CD4-positive, alpha-beta memory T cell (primary cell): ENCODE data around the gene CCNA2. TPM values are rescaled to one million over a fixed set of nuclear protein-coding genes. Genes with fewer than 3 reads are reported as not detected.

ENCODE experiments used
- CTCF ChIA-PET: fragments of 350-600 bp; sonication (Branson Sonifier 250); formaldehyde crosslinking; loops from one replicate; lab custom pipeline; 2021; ENCODE audit warnings: inconsistent platforms; ENCODE audit not compliant: partially characterized antibody; lab: Charles Lee
- POLR2A ChIA-PET: fragments of 350-600 bp; sonication (Branson Sonifier 250); formaldehyde crosslinking; loops from one replicate; lab custom pipeline; 2021; ENCODE audit not compliant: partially characterized antibody; lab: Charles Lee
- DNase-seq, 5 donors: peaks; one replicate each; pipeline versions ENCODE4 v3.0.0 to v3.0.0-alpha.2; 2020 to 2022; ENCODE audit warnings: mixed read lengths in 1 of 5
- H3K27ac ChIP-seq: one replicate; pipeline ENCODE4 v1.7.0; 2013; ENCODE audit warnings: low read depth, low read length
- H3K27me3 ChIP-seq: 2 replicates; pipeline ENCODE4 v1.7.0; 2013; ENCODE audit warnings: mild to moderate bottlenecking, low read length, moderate library complexity; ENCODE audit not compliant: insufficient read depth
- H3K36me3 ChIP-seq: 2 replicates; pipeline ENCODE4 v1.7.0; 2013; ENCODE audit warnings: mild to moderate bottlenecking, low read length, moderate library complexity; ENCODE audit not compliant: insufficient read depth
- H3K4me1 ChIP-seq: 2 replicates; pipeline ENCODE4 v1.7.0; 2013; ENCODE audit warnings: mild to moderate bottlenecking, low read length, moderate library complexity; ENCODE audit not compliant: insufficient read depth
- H3K4me3 ChIP-seq, 2 donors: one replicate each; pipeline ENCODE4 v1.7.0; 2013; ENCODE audit warnings: low read length in 2 of 2, mild to moderate bottlenecking in 1 of 2
- H3K9me3 ChIP-seq, 2 donors: one replicate each; pipeline ENCODE4 v1.7.0; 2013; ENCODE audit warnings: low read length in 2 of 2, control low read depth in 1 of 2; ENCODE audit not compliant: control insufficient read depth in 1 of 2
- H3K27ac Mint-ChIP-seq, 7 donors: one replicate each; pipeline ENCODE4 v1.8.0; 2020 to 2021; ENCODE audit warnings: mixed read lengths in 7 of 7, mild to moderate bottlenecking in 6 of 7, inconsistent platforms in 3 of 7, moderate library complexity in 3 of 7
- H3K27me3 Mint-ChIP-seq, 2 donors: one replicate each; pipeline ENCODE4 v1.8.0; 2020 to 2021; ENCODE audit warnings: mixed read lengths in 2 of 2
- H3K36me3 Mint-ChIP-seq, 2 donors: one replicate each; pipeline ENCODE4 v1.8.0; 2020 to 2021; ENCODE audit warnings: mixed read lengths in 2 of 2, inconsistent platforms in 1 of 2, mild to moderate bottlenecking in 1 of 2
- H3K4me1 Mint-ChIP-seq, 4 donors: one replicate each; pipeline ENCODE4 v1.8.0; 2020 to 2021; ENCODE audit warnings: mixed read lengths in 4 of 4, mild to moderate bottlenecking in 1 of 4
- H3K4me3 Mint-ChIP-seq, 8 donors: one replicate each; pipeline ENCODE4 v1.8.0; 2020 to 2021; ENCODE audit warnings: mixed read lengths in 8 of 8, mild to moderate bottlenecking in 7 of 8, moderate library complexity in 6 of 8, inconsistent platforms in 3 of 8
- H3K9me3 Mint-ChIP-seq, 8 donors: one replicate each; pipeline ENCODE4 v1.8.0; 2020 to 2021; ENCODE audit warnings: mixed read lengths in 8 of 8, mild to moderate bottlenecking in 5 of 8, inconsistent platforms in 3 of 8, moderate library complexity in 1 of 8
- intact Hi-C: fragments of 100-400 bp; cut with micrococcal nuclease; formaldehyde crosslinking; loops from one replicate; pipeline ENCODE4 v1.15.1; 2023
- polyA plus RNA-seq, 2 donors: library from polyadenylated mRNA; unstranded; fragments of 300-500 nt; fragmentation: Illumina TruSeq; gene quantifications; one replicate each; pipeline ENCODE4 v1.2.3, GENCODE V29; 2021
- total RNA-seq, 2 experiments: library from RNA; stranded (reverse); gene quantifications; one replicate each; pipeline ENCODE4 v1.2.3, GENCODE V29; 2021

The CCNA2 gene
- total and polyA plus RNA-seq, 4 experiments from 2014 or later: 0.34 to 1.4 (median 1.2) TPM; not detected in 1

- H3K36me3 Mint-ChIP-seq: peaks cover 12 to 28% of the 10 kb centered on the region in 2 donors
- H3K27ac Mint-ChIP-seq: peak overlapping the region; percentile 94 to 100 (median 99)
- H3K4me1 Mint-ChIP-seq: peaks cover 29 to 53% (median 41%) of the 10 kb centered on the region in 4 donors
- peak overlapping the region; percentile 62 to 100 (median 96) for H3K4me3 Mint-ChIP-seq
- H3K9me3 Mint-ChIP-seq: peaks cover 0 to 2% (median 0%) of the 10 kb centered on the region in 8 donors
- no peak for DNase-seq
- Histone ChIP-seq H3K27ac (peak overlapping the region; percentile 88), H3K4me3 (peak overlapping the region in 1 of 2 donors; percentile 98), H3K27me3 (no peaks in the 10 kb centered on the region), H3K4me1 (peaks cover 50% of the 10 kb centered on the region), H3K9me3 (no peaks in the 10 kb centered on the region), H3K36me3 (peaks cover 11% of the 10 kb centered on the region)
- peaks cover 0 to 3% of the 10 kb centered on the region in 2 donors for H3K27me3 Mint-ChIP-seq
- ChIA-PET POLR2A (interaction anchor here (0.6 to 3.8 kb wide), 5 partner anchors 18 to 729 kb away, joined by 3 to 56 read pairs (median 10); partner anchors contain the start of genes ANXA5 and CCNA2), CTCF (interaction anchor here (1.1 to 1.6 kb wide), 2 partner anchors 13 to 25 kb away, joined by 3 to 4 read pairs; no protein-coding TSS in a partner anchor)
- intact Hi-C loops: loop anchor here (2.0 to 5.0 kb wide), 3 partner anchors 71 to 618 kb away; partner anchors contain the start of gene BBS7
These were observed 23.7 kb downstream of the CCNA2 start for GRCh38 chr4:121799867-121800501.

GRCh38 chr4:121799208-121799823, 24.4 kb downstream of the CCNA2 start:
- intact Hi-C loops: no loop called here
- H3K4me3 ChIP-seq: peak overlapping the region in 1 of 2 donors; percentile 1
- no peaks in the 10 kb centered on the region for H3K27me3 ChIP-seq
- no peak overlapping the region for H3K27ac ChIP-seq
- ChIA-PET CTCF (interaction anchor here (1.1 kb wide), 1 partner anchor 13 kb away, joined by 4 read pairs; no protein-coding TSS in a partner anchor), POLR2A (interaction anchor here (1.5 to 3.8 kb wide), 2 partner anchors 19 to 24 kb away, joined by 3 to 56 read pairs; partner anchors contain the start of gene CCNA2)
- Mint-ChIP-seq H3K4me3 (peak overlapping the region in 7 of 8 donors; percentile 30 to 100 (median 96)), H3K36me3 (peaks cover 6 to 23% of the 10 kb centered on the region in 2 donors), H3K27ac (peak overlapping the region; percentile 41 to 100 (median 94)), H3K4me1 (peaks cover 24 to 48% (median 38%) of the 10 kb centered on the region in 4 donors), H3K27me3 (peaks cover 0 to 3% of the 10 kb centered on the region in 2 donors), H3K9me3 (peaks cover 0 to 2% (median 0%) of the 10 kb centered on the region in 8 donors)
- DNase-seq: no peak
- no peaks in the 10 kb centered on the region for H3K9me3 ChIP-seq
- H3K36me3 ChIP-seq: peaks cover 6% of the 10 kb centered on the region
- peaks cover 43% of the 10 kb centered on the region for H3K4me1 ChIP-seq

- CTCF ChIA-PET: no interaction called here
- Mint-ChIP-seq H3K9me3 (peaks cover 0 to 2% (median 0%) of the 10 kb centered on the region in 8 donors), H3K27ac (no peak overlapping the region), H3K4me1 (peaks cover 13 to 30% (median 24%) of the 10 kb centered on the region in 4 donors), H3K4me3 (no peak overlapping the region), H3K36me3 (peaks cover 0 to 9% of the 10 kb centered on the region in 2 donors), H3K27me3 (peaks cover 0 to 3% of the 10 kb centered on the region in 2 donors)
- DNase-seq: no peak
- Histone ChIP-seq H3K4me3 (no peak overlapping the region), H3K27ac (no peak overlapping the region), H3K4me1 (peaks cover 18% of the 10 kb centered on the region), H3K27me3 (no peaks in the 10 kb centered on the region), H3K9me3 (no peaks in the 10 kb centered on the region), H3K36me3 (no peaks in the 10 kb centered on the region)
- intact Hi-C loops: no loop called here
- POLR2A ChIA-PET: no interaction called here
These were observed 27.4 kb downstream of the CCNA2 start for GRCh38 chr4:121796283-121796682.

DNA sequence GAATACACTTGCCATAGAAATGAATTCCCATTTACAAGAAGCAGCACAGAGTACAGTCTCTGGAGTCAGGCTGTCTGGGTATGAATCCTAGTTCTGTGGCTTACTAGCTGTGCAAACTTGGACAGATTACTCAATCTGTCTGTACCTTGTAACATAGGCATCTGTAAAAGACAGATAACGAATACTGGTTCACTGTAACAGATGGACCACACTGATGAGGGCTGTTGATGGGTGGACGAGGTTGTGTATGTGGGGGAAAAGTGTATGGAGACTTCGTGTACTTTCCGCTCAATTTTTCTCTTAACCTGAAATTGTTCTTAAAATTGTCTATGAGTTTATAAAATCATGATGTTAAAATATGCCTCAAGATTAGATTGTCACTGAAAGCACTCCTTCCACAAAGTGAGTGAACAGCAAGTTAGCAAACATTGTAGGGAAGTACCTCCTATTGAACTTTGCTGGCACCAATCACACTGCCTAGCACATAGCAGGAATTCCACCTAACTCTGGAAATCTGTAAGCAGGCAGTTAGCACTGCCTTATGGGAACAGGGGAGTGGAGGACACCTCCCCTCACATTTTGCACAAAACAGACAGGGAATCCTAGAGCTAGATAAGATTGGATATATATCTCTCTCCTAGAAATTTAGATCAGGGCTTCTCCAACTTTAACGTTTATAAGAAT, 29.0 kb downstream of the CCNA2 start:
- H3K4me3 ChIP-seq: no peak overlapping the region
- peaks cover 7% of the 10 kb centered on the region for H3K4me1 ChIP-seq
- intact Hi-C loops: no loop called here
- Mint-ChIP-seq H3K27ac (peak overlapping the region in 1 of 7 donors; percentile 14), H3K4me1 (peaks cover 7 to 14% (median 12%) of the 10 kb centered on the region in 4 donors), H3K9me3 (no peaks in the 10 kb centered on the region), H3K36me3 (no peaks in the 10 kb centered on the region), H3K27me3 (peaks cover 0 to 2% of the 10 kb centered on the region in 2 donors), H3K4me3 (no peak overlapping the region)
- H3K27ac ChIP-seq: no peak overlapping the region
- no peaks in the 10 kb centered on the region for H3K27me3 ChIP-seq
- ChIA-PET POLR2A (no interaction called here), CTCF (no interaction called here)
- H3K36me3 ChIP-seq: no peaks in the 10 kb centered on the region
- DNase-seq: no peak
- H3K9me3 ChIP-seq: no peaks in the 10 kb centered on the region

- H3K4me1 ChIP-seq: no peaks in the 10 kb centered on the region
- H3K9me3 ChIP-seq: no peaks in the 10 kb centered on the region
- Mint-ChIP-seq H3K4me3 (no peak overlapping the region), H3K27ac (no peak overlapping the region), H3K4me1 (peaks cover 3 to 5% (median 4%) of the 10 kb centered on the region in 4 donors), H3K9me3 (peaks cover 0 to 6% (median 0%) of the 10 kb centered on the region in 8 donors), H3K36me3 (no peaks in the 10 kb centered on the region), H3K27me3 (peaks cover 7 to 8% of the 10 kb centered on the region in 2 donors)
- H3K27me3 ChIP-seq: no peaks in the 10 kb centered on the region
- CTCF ChIA-PET: no interaction called here
- POLR2A ChIA-PET: no interaction called here
- H3K36me3 ChIP-seq: no peaks in the 10 kb centered on the region
- H3K4me3 ChIP-seq: no peak overlapping the region
- H3K27ac ChIP-seq: no peak overlapping the region
- no peak for DNase-seq
- intact Hi-C loops: no loop called here
These were observed 30.7 kb downstream of the CCNA2 start for GRCh38 chr4:121792966-121793365.

GRCh38 chr4:121791481-121791880, 32.2 kb downstream of the CCNA2 start:
- ChIA-PET POLR2A (no interaction called here), CTCF (no interaction called here)
- peaks cover 0 to 6% (median 0%) of the 10 kb centered on the region in 8 donors for H3K9me3 Mint-ChIP-seq
- peaks cover 3 to 5% (median 4%) of the 10 kb centered on the region in 4 donors for H3K4me1 Mint-ChIP-seq
- no peaks in the 10 kb centered on the region for H3K36me3 Mint-ChIP-seq
- no peak for DNase-seq
- H3K27ac Mint-ChIP-seq: no peak overlapping the region
- H3K27me3 Mint-ChIP-seq: peaks cover 8 to 10% of the 10 kb centered on the region in 2 donors
- H3K27me3 ChIP-seq: no peaks in the 10 kb centered on the region
- no peak overlapping the region for H3K27ac ChIP-seq
- H3K4me3 Mint-ChIP-seq: no peak overlapping the region
- no peaks in the 10 kb centered on the region for H3K4me1 ChIP-seq
- no peak overlapping the region for H3K4me3 ChIP-seq
- no peaks in the 10 kb centered on the region for H3K36me3 ChIP-seq
- intact Hi-C loops: no loop called here
- H3K9me3 ChIP-seq: no peaks in the 10 kb centered on the region
